GM23248 (cell line): Measurements from ENCODE around the gene ANGPT4. TPM values are rescaled to one million over a fixed set of nuclear protein-coding genes. Genes with fewer than 3 reads are reported as not detected.
A peak's percentile ranks its signal among the peaks of the same experiment; 100 is the strongest.

Experiments used
- DNase-seq: peaks from one replicate; pipeline ENCODE4 v3.0.0-alpha.2; 2015
- H2AFZ ChIP-seq: fragments of 200-600 bp; sonication (generic); 2 replicates; pipeline ENCODE4 v1.6.1; 2016; ENCODE audit warnings: antibody characterized with exemption
- H3F3A ChIP-seq: fragments of 200-600 bp; sonication (generic); 2 replicates; pipeline ENCODE4 v1.6.1; 2016; ENCODE audit warnings: mild to moderate bottlenecking, antibody characterized with exemption, mixed run types; ENCODE audit not compliant: insufficient read depth
- H3K27ac ChIP-seq: fragments of 200-600 bp; sonication (generic); 2 replicates; pipeline ENCODE4 v1.5.1; 2016; ENCODE audit warnings: mild to moderate bottlenecking
- H3K27me3 ChIP-seq: fragments of 200-600 bp; sonication (generic); replicated peaks from 2 replicates; pipeline ENCODE4 v1.6.1; 2016; ENCODE audit warnings: mild to moderate bottlenecking; ENCODE audit not compliant: insufficient read depth
- H3K36me3 ChIP-seq: fragments of 200-600 bp; sonication (generic); 2 replicates; pipeline ENCODE4 v1.6.1; 2016; ENCODE audit warnings: low read depth, mild to moderate bottlenecking
- H3K4me1 ChIP-seq: fragments of 200-600 bp; sonication (generic); 2 replicates; pipeline ENCODE4 v1.6.1; 2016; ENCODE audit warnings: mild to moderate bottlenecking; ENCODE audit not compliant: insufficient read depth
- H3K4me2 ChIP-seq: fragments of 200-600 bp; sonication (generic); one replicate; pipeline ENCODE4 v1.6.1; 2016; ENCODE audit warnings: mild to moderate bottlenecking; ENCODE audit not compliant: unreplicated experiment
- H3K4me3 ChIP-seq: fragments of 200-600 bp; sonication (generic); 2 replicates; pipeline ENCODE4 v1.5.1; 2016; ENCODE audit warnings: mild to moderate bottlenecking
- H3K79me2 ChIP-seq: fragments of 200-600 bp; sonication (generic); 2 replicates; pipeline ENCODE4 v1.6.1; 2016; ENCODE audit warnings: mild to moderate bottlenecking; ENCODE audit not compliant: insufficient read depth
- H3K9ac ChIP-seq: fragments of 200-600 bp; sonication (generic); 2 replicates; pipeline ENCODE4 v1.6.1; 2016; ENCODE audit warnings: mild to moderate bottlenecking
- H3K9me2 ChIP-seq: fragments of 200-600 bp; sonication (generic); 2 replicates; pipeline ENCODE4 v1.6.1; 2016; ENCODE audit warnings: mixed run types, mild to moderate bottlenecking, moderate library complexity; ENCODE audit not compliant: insufficient read depth
- H3K9me3 ChIP-seq: fragments of 200-600 bp; sonication (generic); one replicate; pipeline ENCODE4 v1.6.1; 2017; ENCODE audit warnings: low read depth
- H4K20me1 ChIP-seq: fragments of 200-600 bp; sonication (generic); 2 replicates; pipeline ENCODE4 v1.6.0; 2016; ENCODE audit not compliant: insufficient read depth
- EZH2 ChIP-seq: fragments of 200-600 bp; sonication (generic); IDR thresholded peaks from 2 replicates; pipeline ENCODE4 v1.6.1; 2018; ENCODE audit warnings: antibody characterized with exemption, mild to moderate bottlenecking; ENCODE audit not compliant: insufficient read depth, poor library complexity, severe bottlenecking
- EZH2phosphoT487 ChIP-seq: fragments of 200-600 bp; sonication (generic); IDR thresholded peaks from 2 replicates; pipeline ENCODE4 v1.6.1; 2018; ENCODE audit warnings: antibody characterized with exemption, moderate library complexity, mild to moderate bottlenecking, low read depth; ENCODE audit not compliant: insufficient read depth
- WGBS, 2 experiments: methylation state at CpG; one replicate each; pipeline ENCODE4 v1.1.6; 2015 to 2017; ENCODE audit warnings: low lambda C conversion rate in 2 of 2, low coverage in 1 of 2; ENCODE audit errors: missing lambda C conversion rate in 2 of 2; 5-methylcytosine and 5-hydroxymethylcytosine counted together
- in situ Hi-C: fragments of 300-500 bp; cut with MboI; formaldehyde crosslinking; loops from 2 replicates; pipeline ENCODE4 v1.15.0; 2020
- polyA plus RNA-seq: library from polyadenylated mRNA; unstranded; fragments of >200 nt; fragmentation: Nextera tagmentation; extraction: Ambion mirVana; gene quantifications from 2 replicates; pipeline ENCODE4 v1.2.1, GENCODE V29; 2016
- total RNA-seq: library from RNA; depleted of rRNA; stranded (reverse); fragments of >200 nt; shearing (Covaris generic); gene quantifications from 2 replicates; pipeline ENCODE4 v1.2.3, GENCODE V29; 2014

The ANGPT4 gene
- total and polyA plus RNA-seq, 2 experiments from 2014 or later, result not detected

DNA sequence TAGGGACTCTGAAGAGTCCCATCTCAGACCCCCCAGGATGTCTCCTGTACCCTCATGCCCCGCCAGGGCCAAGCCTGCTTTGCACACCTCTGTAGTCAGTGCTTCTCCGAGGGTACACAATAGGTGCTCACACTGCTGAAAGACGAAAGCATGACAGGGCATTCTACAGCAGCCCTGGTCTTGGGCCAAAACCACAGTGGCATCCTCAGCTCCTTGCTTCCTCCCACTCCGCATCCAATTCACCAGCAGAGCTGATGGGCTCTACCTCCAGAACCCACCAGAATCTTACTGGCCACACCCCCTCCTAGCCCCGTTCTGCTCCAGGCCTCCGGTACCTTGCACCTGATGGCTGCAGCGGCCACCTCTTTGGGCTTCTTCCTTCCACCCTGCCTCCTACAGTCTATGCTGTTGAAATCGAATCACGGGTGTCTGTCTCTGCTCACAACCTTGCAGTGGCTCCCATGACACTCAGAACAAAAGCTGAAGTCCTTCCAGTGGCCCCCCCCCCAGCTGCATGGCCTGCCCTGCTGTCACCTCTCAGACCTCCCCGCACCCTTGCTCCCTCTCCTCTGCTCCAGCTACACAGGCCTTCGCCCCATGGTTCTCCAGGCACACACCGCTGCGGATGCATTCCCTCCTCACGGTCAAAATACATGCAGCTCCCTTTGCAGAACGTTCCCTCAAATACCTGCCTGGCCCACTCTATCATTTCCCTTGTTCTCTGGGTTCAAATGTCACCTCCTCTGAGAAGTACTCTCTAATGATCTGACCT, 1.2 kb downstream of the ANGPT4 start:
- Histone ChIP-seq H3K9me3 (no peaks in the 10 kb centered on the region), H3K36me3 (no peaks in the 10 kb centered on the region), H3F3A (no peaks in the 10 kb centered on the region), H3K4me3 (no peak overlapping the region), H3K79me2 (no peaks in the 10 kb centered on the region), H4K20me1 (no peaks in the 10 kb centered on the region), H3K9me2 (no peaks in the 10 kb centered on the region), H3K27ac (no peak overlapping the region), H3K9ac (no peak overlapping the region), H3K4me1 (peaks cover 10% of the 10 kb centered on the region; the same call in 1 of the 2 replicates), H2AFZ (no peak overlapping the region), H3K4me2 (no peak overlapping the region), H3K27me3 (peaks cover 8% of the 10 kb centered on the region)
- TF ChIP-seq EZH2 (no peak), EZH2phosphoT487 (no peak)
- DNase-seq, result peak; percentile 43
- in situ Hi-C loops, result no loop called here
- WGBS, 2 experiments, result 39 to 40% methylated on average over 14 to 15 of the region's 15 CpGs

DNA sequence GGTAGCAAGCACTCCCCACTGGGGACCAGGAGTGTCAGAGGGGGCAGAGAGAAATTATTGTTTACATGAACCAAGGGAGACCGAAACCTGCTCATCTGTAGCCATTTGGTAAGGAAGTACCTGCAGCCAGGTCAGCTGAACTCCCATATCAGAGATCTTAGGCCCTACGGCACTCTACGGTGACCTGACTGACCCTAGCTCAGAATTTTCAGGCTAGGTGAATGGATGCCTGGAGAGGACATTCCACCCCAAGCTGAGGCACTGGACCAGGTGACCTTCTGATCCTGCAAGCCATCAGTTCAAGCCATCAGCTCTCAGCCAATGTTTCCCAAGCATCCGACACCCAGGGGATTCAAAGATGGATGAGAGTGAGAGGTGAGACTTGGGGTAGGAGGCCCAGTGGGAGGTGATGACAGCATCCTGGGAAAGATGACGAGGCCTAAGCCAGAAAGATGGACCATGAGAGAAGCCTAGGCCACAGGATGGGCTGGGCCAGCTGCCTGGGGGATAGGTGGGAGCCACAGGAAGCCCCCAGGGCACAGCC, 2.8 kb downstream of the ANGPT4 start:
- Histone ChIP-seq H3K79me2 (no peaks in the 10 kb centered on the region), H3K4me3 (no peak overlapping the region), H2AFZ (no peak overlapping the region), H3K9me2 (no peaks in the 10 kb centered on the region), H4K20me1 (no peaks in the 10 kb centered on the region), H3F3A (no peaks in the 10 kb centered on the region), H3K4me1 (peaks cover 10% of the 10 kb centered on the region; the same call in 1 of the 2 replicates), H3K36me3 (no peaks in the 10 kb centered on the region), H3K9ac (no peak overlapping the region), H3K9me3 (no peaks in the 10 kb centered on the region), H3K4me2 (no peak overlapping the region), H3K27ac (no peak overlapping the region), H3K27me3 (peaks cover 8% of the 10 kb centered on the region)
- in situ Hi-C loops, result no loop called here
- TF ChIP-seq EZH2 (no peak), EZH2phosphoT487 (no peak)
- WGBS, 2 experiments, result 46 to 53% methylated on average over 5 of the region's 5 CpGs
- DNase-seq, result no peak

DNA sequence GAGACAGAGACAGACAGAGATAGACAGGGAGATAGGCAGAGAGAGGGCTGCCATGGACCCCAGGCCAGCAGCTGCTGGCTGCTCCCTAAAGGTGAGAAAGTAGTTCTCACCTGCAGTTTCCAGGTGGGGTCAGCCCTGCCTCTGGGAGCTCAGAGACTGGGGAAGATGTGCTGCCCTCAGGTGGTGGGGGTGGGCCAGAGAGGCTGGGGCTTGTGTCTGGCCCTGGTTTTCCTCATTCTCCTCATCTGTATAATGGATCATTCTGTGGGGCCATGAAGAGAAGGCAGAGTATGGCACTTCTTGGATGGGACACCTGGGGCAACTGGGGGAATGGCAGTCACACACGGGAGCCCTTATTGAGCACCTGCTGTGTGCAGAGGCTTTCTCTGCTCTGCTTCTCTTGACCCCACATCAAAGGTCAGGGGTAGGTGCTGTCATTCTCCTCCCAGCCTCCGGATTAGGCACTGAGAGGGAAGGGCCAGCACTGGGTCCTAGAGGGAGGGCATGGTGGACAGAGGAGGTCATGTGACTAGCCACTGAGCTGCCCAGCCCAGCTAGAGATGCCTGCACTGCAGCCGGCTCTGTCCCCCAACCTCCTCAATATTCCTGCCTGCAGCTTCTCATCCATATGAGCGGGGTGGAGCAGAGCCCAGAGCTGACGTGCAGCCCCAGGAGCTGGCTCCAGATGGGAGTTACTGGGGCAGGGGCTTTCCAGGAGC, 4.1 kb downstream of the ANGPT4 start:
- H3K9me2 ChIP-seq, result no peaks in the 10 kb centered on the region
- H4K20me1 ChIP-seq, result no peaks in the 10 kb centered on the region
- WGBS, 2 experiments, result 8 to 10% methylated on average over 5 of the region's 5 CpGs
- no peak overlapping the region for H3K4me3 ChIP-seq
- H3K9me3 ChIP-seq, result no peaks in the 10 kb centered on the region
- no peak overlapping the region for H3K9ac ChIP-seq
- no peaks in the 10 kb centered on the region for H3K36me3 ChIP-seq
- H3K79me2 ChIP-seq, result no peaks in the 10 kb centered on the region
- H3K27ac ChIP-seq, result no peak overlapping the region
- no peak overlapping the region for H3K4me2 ChIP-seq
- H3K4me1 ChIP-seq, result peaks cover 10% of the 10 kb centered on the region; the same call in 1 of the 2 replicates
- H3K27me3 ChIP-seq, result peaks cover 2% of the 10 kb centered on the region
- H2AFZ ChIP-seq, result no peak overlapping the region
- in situ Hi-C loops, result no loop called here
- no peak for DNase-seq
- no peaks in the 10 kb centered on the region for H3F3A ChIP-seq
- TF ChIP-seq EZH2 (no peak), EZH2phosphoT487 (no peak)

DNA sequence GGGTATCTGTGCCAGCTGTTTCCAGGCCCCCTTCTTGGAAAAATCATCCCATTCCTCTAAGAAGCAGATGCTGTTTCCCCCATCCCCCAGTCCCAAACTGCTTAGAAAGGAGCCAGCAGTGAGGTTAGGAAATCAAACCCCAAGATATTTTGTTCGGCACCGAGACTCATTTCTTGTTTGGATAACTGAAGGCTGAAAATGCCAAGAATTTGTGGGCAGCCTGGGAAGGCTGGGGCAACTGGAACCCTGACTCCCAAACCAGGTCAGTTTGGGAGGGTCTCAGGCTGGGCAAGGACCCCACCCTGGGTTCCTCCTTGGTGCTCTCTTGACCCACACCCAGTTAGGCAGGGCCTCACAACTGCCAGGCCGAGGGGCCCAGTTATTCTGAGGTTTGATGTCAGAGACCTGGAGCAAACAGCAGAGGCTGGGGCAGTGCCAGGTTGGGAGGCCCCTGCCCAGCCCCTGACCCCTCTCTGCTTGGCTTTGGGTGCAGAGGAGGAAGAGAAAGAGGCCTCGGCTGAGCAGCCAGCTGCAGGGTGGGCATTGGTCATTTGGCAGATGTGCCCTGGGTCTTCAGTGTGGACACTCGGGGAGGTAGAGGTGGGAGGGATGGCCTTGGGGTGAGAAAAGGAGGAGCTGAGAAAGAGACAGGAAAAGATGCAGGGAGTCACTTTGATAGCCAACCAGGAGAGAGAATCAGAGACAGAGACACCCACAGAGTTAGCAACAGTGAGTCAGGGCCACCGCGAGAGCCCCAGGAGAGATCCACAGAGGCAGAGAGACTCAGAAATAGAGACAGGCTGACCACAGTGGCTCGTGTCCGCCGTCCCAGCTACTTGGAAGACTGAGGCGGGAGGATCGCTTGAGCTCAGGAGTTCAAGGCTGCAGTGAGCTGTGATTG, 5.0 kb downstream of the ANGPT4 start:
- Histone ChIP-seq H3K4me2 (no peak overlapping the region), H3K27ac (peak overlapping the region; percentile 27; the same call in 1 of the 2 replicates), H3K9ac (no peak overlapping the region), H2AFZ (no peak overlapping the region), H3K4me3 (no peak overlapping the region), H3K27me3 (no peaks in the 10 kb centered on the region; the same call in 1 of the 2 replicates), H4K20me1 (no peaks in the 10 kb centered on the region), H3K79me2 (no peaks in the 10 kb centered on the region), H3K9me2 (no peaks in the 10 kb centered on the region), H3K9me3 (no peaks in the 10 kb centered on the region), H3K36me3 (no peaks in the 10 kb centered on the region), H3K4me1 (peaks cover 10% of the 10 kb centered on the region; the same call in 1 of the 2 replicates), H3F3A (no peaks in the 10 kb centered on the region)
- TF ChIP-seq EZH2phosphoT487 (no peak), EZH2 (no peak)
- in situ Hi-C loops, result no loop called here
- peak; percentile 58 for DNase-seq
- WGBS, 2 experiments, result 46 to 51% methylated on average over 12 of the region's 12 CpGs
